ENCODE measurements around the gene POP4. TPM values are rescaled to one million over a fixed set of nuclear protein-coding genes. Genes with fewer than 3 reads are reported as not detected.
"Not testable (repeated sequence)": the region's sequence is repeated elsewhere in the genome, so short reads cannot be mapped to it uniquely, and the experiment has no call there.

The POP4 gene
- polyA plus RNA-seq, 1 donor from 2014 or later, result 128 TPM

- H3K4me1 Mint-ChIP-seq, result no peaks in the 10 kb centered on the region
- no peak overlapping the region for H3K27ac Mint-ChIP-seq
- no peaks in the 10 kb centered on the region for H3K36me3 Mint-ChIP-seq
- H3K9me3 Mint-ChIP-seq, result no peaks in the 10 kb centered on the region
- no peak overlapping the region for H3K4me3 Mint-ChIP-seq
- peaks cover 18% of the 10 kb centered on the region for H3K27me3 Mint-ChIP-seq
These were observed 20.3 kb downstream of the POP4 start for GRCh38 chr19:29626386-29626785.

GRCh38 chr19:29626832-29627231 lies 20.7 kb downstream of the POP4 start:
- H3K36me3 Mint-ChIP-seq, H3K9me3 Mint-ChIP-seq, H3K4me3 Mint-ChIP-seq, H3K27ac Mint-ChIP-seq, H3K4me1 Mint-ChIP-seq: not testable (repeated sequence)
- peaks cover 15% of the 10 kb centered on the region for H3K27me3 Mint-ChIP-seq

GRCh38 chr19:29628661-29629385 lies 22.7 kb downstream of the POP4 start:
- no peaks in the 10 kb centered on the region for H3K4me1 Mint-ChIP-seq
- peaks cover 5% of the 10 kb centered on the region for H3K27me3 Mint-ChIP-seq
- no peaks in the 10 kb centered on the region for H3K36me3 Mint-ChIP-seq
- H3K9me3 Mint-ChIP-seq, result no peaks in the 10 kb centered on the region
- no peak overlapping the region for H3K4me3 Mint-ChIP-seq
- no peak overlapping the region for H3K27ac Mint-ChIP-seq

GRCh38 chr19:29629836-29630534 lies 23.9 kb downstream of the POP4 start:
- peaks cover 0 to 3% (median 0%) of the 10 kb centered on the region in 3 donors for H3K9me3 Mint-ChIP-seq
- no peaks in the 10 kb centered on the region for H3K4me1 Mint-ChIP-seq
- no peaks in the 10 kb centered on the region for H3K36me3 Mint-ChIP-seq
- H3K4me3 Mint-ChIP-seq, result no peak overlapping the region
- H3K27me3 Mint-ChIP-seq, result peaks cover 3% of the 10 kb centered on the region
- H3K27ac Mint-ChIP-seq, result no peak overlapping the region

- peaks cover 0 to 3% (median 0%) of the 10 kb centered on the region in 3 donors for H3K9me3 Mint-ChIP-seq
- no peak overlapping the region for H3K27ac Mint-ChIP-seq
- no peaks in the 10 kb centered on the region for H3K36me3 Mint-ChIP-seq
- H3K4me1 Mint-ChIP-seq, result no peaks in the 10 kb centered on the region
- peaks cover 3% of the 10 kb centered on the region for H3K27me3 Mint-ChIP-seq
- no peak overlapping the region for H3K4me3 Mint-ChIP-seq
These were observed 24.6 kb downstream of the POP4 start for GRCh38 chr19:29630655-29631054.

GRCh38 chr19:29631450-29631849 lies 25.4 kb downstream of the POP4 start:
- Mint-ChIP-seq H3K4me1 (no peaks in the 10 kb centered on the region), H3K27me3 (peaks cover 3% of the 10 kb centered on the region), H3K27ac (no peak overlapping the region), H3K4me3 (no peak overlapping the region), H3K9me3 (peaks cover 0 to 3% (median 0%) of the 10 kb centered on the region in 3 donors), H3K36me3 (no peaks in the 10 kb centered on the region)

- Mint-ChIP-seq H3K9me3 (peaks cover 0 to 3% (median 0%) of the 10 kb centered on the region in 3 donors), H3K4me3 (no peak overlapping the region), H3K4me1 (no peaks in the 10 kb centered on the region), H3K27me3 (peaks cover 3% of the 10 kb centered on the region), H3K36me3 (no peaks in the 10 kb centered on the region), H3K27ac (no peak overlapping the region)
These were observed 27.9 kb downstream of the POP4 start for GRCh38 chr19:29634002-29634401.

- Mint-ChIP-seq H3K27ac (no peak overlapping the region), H3K36me3 (no peaks in the 10 kb centered on the region), H3K27me3 (peaks cover 3% of the 10 kb centered on the region), H3K4me1 (no peaks in the 10 kb centered on the region), H3K9me3 (peaks cover 0 to 3% (median 0%) of the 10 kb centered on the region in 3 donors), H3K4me3 (no peak overlapping the region)
These were observed 28.5 kb downstream of the POP4 start for GRCh38 chr19:29634423-29635130.

- H3K36me3 Mint-ChIP-seq, result no peaks in the 10 kb centered on the region
- H3K4me3 Mint-ChIP-seq, result no peak overlapping the region
- H3K4me1 Mint-ChIP-seq, result no peaks in the 10 kb centered on the region
- no peak overlapping the region for H3K27ac Mint-ChIP-seq
- H3K27me3 Mint-ChIP-seq, result peaks cover 3% of the 10 kb centered on the region
- peaks cover 0 to 3% (median 0%) of the 10 kb centered on the region in 3 donors for H3K9me3 Mint-ChIP-seq
These were observed 29.9 kb downstream of the POP4 start for GRCh38 chr19:29635963-29636362.

- H3K27me3 Mint-ChIP-seq, result peaks cover 3% of the 10 kb centered on the region
- H3K9me3 Mint-ChIP-seq, result peaks cover 0 to 3% (median 2%) of the 10 kb centered on the region in 3 donors
- no peaks in the 10 kb centered on the region for H3K36me3 Mint-ChIP-seq
- no peak overlapping the region for H3K27ac Mint-ChIP-seq
- H3K4me3 Mint-ChIP-seq, result no peak overlapping the region
- H3K4me1 Mint-ChIP-seq, result no peaks in the 10 kb centered on the region
These were observed 30.7 kb downstream of the POP4 start for GRCh38 chr19:29636553-29637360.

- Mint-ChIP-seq H3K9me3 (peaks cover 0 to 3% (median 2%) of the 10 kb centered on the region in 3 donors), H3K27me3 (peaks cover 6% of the 10 kb centered on the region), H3K27ac (no peak overlapping the region), H3K4me1 (no peaks in the 10 kb centered on the region), H3K4me3 (no peak overlapping the region), H3K36me3 (no peaks in the 10 kb centered on the region)
These were observed 33.0 kb downstream of the POP4 start for GRCh38 chr19:29639086-29639485.

GRCh38 chr19:29640231-29640630 lies 34.1 kb downstream of the POP4 start:
- H3K27me3 Mint-ChIP-seq, result peaks cover 8% of the 10 kb centered on the region
- H3K36me3 Mint-ChIP-seq, result no peaks in the 10 kb centered on the region
- H3K4me1 Mint-ChIP-seq, result peaks cover 0 to 2% (median 0%) of the 10 kb centered on the region in 3 donors
- H3K27ac Mint-ChIP-seq, result peak overlapping the region in 1 of 3 donors; percentile 31
- H3K9me3 Mint-ChIP-seq, result peaks cover 0 to 2% (median 0%) of the 10 kb centered on the region in 3 donors
- H3K4me3 Mint-ChIP-seq, result no peak overlapping the region

- peak overlapping the region in 1 of 3 donors; percentile 59 for H3K27ac Mint-ChIP-seq
- peaks cover 2% of the 10 kb centered on the region for H3K36me3 Mint-ChIP-seq
- peaks cover 0 to 2% (median 0%) of the 10 kb centered on the region in 3 donors for H3K9me3 Mint-ChIP-seq
- peaks cover 0 to 3% (median 1%) of the 10 kb centered on the region in 3 donors for H3K4me1 Mint-ChIP-seq
- no peak overlapping the region for H3K4me3 Mint-ChIP-seq
- H3K27me3 Mint-ChIP-seq, result peaks cover 8% of the 10 kb centered on the region
These were observed 35.5 kb downstream of the POP4 start for GRCh38 chr19:29641597-29641996.

GRCh38 chr19:29643361-29643935 lies 37.4 kb downstream of the POP4 start:
- Mint-ChIP-seq H3K4me1 (peaks cover 0 to 3% (median 1%) of the 10 kb centered on the region in 3 donors), H3K9me3 (peaks cover 0 to 2% (median 0%) of the 10 kb centered on the region in 3 donors), H3K4me3 (no peak overlapping the region), H3K27ac (no peak overlapping the region), H3K27me3 (peaks cover 8% of the 10 kb centered on the region), H3K36me3 (peaks cover 2% of the 10 kb centered on the region)

Measured in IgD-negative memory B cell (primary cell).